K562 (cell line): ENCODE results near the gene TLX2. TPM values are rescaled to one million over a fixed set of nuclear protein-coding genes. Genes with fewer than 3 reads are reported as not detected.

Source experiments
- CCAR2 ChIP-seq: fragments of 200-400 bp; formaldehyde crosslinking; IDR thresholded peaks from 2 replicates; pipeline ENCODE4 v1.6.1; 2017; ENCODE audit warnings: mild to moderate bottlenecking, low read depth, low read length
- EHMT2 ChIP-seq: fragments of 450-650 bp; IDR thresholded peaks from 2 replicates; pipeline ENCODE4 v1.6.1; 2018; ENCODE audit warnings: antibody characterized with exemption
- KDM4B ChIP-seq, 2 experiments: fragments of 450-650 bp in 1 of 2; sonication (generic) in 1 of 2; IDR thresholded peaks; 2 replicates each; pipeline ENCODE4 v1.6.1; 2016 to 2017; ENCODE audit warnings: borderline replicate concordance in 2 of 2, antibody characterized with exemption in 1 of 2, low read depth in 1 of 2, mild to moderate bottlenecking in 1 of 2
- KLF10 ChIP-seq: fragments of 250-450 bp; sonication (Bioruptor Pico); IDR thresholded peaks from 2 replicates; pipeline ENCODE4 v1.6.1; 2021; ENCODE audit warnings: matching md5 sums
- NBN ChIP-seq: fragments of 450-650 bp; IDR thresholded peaks from 2 replicates; pipeline ENCODE4 v1.6.1; 2016; ENCODE audit warnings: low read depth, mild to moderate bottlenecking
- NFYB ChIP-seq: IDR thresholded peaks from 2 replicates; pipeline ENCODE4 v1.6.1; 2011; ENCODE audit warnings: mild to moderate bottlenecking, moderate library complexity; ENCODE audit not compliant: insufficient read length; ENCODE audit errors: extremely low read depth
- PML ChIP-seq: IDR thresholded peaks from 2 replicates; pipeline ENCODE4 v1.6.1; 2012; ENCODE audit warnings: low read length, inconsistent platforms
- SREBF2 ChIP-seq: sonication (generic); formaldehyde crosslinking; IDR thresholded peaks from 2 replicates; pipeline ENCODE4 v1.4.0; 2020; ENCODE audit warnings: mild to moderate bottlenecking, missing genetic modification reagents
- ZNF12 ChIP-seq: sonication (generic); formaldehyde crosslinking; IDR thresholded peaks from 2 replicates; pipeline ENCODE4 v1.4.0; 2020; ENCODE audit warnings: mild to moderate bottlenecking, missing genetic modification reagents
- ZNF140 ChIP-seq: fragments of 250-450 bp; sonication (Bioruptor Pico); IDR thresholded peaks from 2 replicates; pipeline ENCODE4 v1.8.0; 2021; ENCODE audit warnings: moderate library complexity, mild to moderate bottlenecking, inconsistent platforms
- ZNF589 ChIP-seq: fragments of 200-800 bp; sonication (Bioruptor generic); IDR thresholded peaks from 2 replicates; pipeline ENCODE4 v1.6.1; 2016; ENCODE audit warnings: low read depth, missing genetic modification characterization, missing compliant biosample characterization
- ZNF75A ChIP-seq: fragments of 450-650 bp; formaldehyde crosslinking; IDR thresholded peaks from 2 replicates; pipeline ENCODE4 v1.4.0; 2020; ENCODE audit warnings: mild to moderate bottlenecking
- polyA plus RNA-seq, 8 experiments: library from polyadenylated mRNA; depleted of rRNA in 4 of 8; stranded (reverse) in 5 of 8; unstranded in 3 of 8; fragments of >200 nt; fragmentation: Nextera tagmentation in 2 of 8; fragmentation: Illumina TruSeq in 1 of 8; extraction: Ambion mirVana in 2 of 8; extraction: Trizol in 1 of 8; gene quantifications; 2 replicates each; pipeline versions ENCODE4 v1.2.1 to v1.2.3, GENCODE V29; 2011 to 2014; ENCODE audit warnings: inconsistent platforms in 1 of 8, missing spikeins in 1 of 8
- total RNA-seq, 7 experiments: library from RNA; depleted of rRNA in 6 of 7; stranded (reverse); fragments of >200 nt in 6 of 7; fragmentation: Illumina TruSeq in 2 of 7; extraction: Trizol in 2 of 7; gene quantifications; 2 replicates each; pipeline versions ENCODE4 v1.2.1 to v1.2.3, GENCODE V29; 2011 to 2021; ENCODE audit warnings: low replicate concordance in 1 of 7
- TF ChIP-seq, protein P1 (sequence below): fragments of 450-650 bp; formaldehyde crosslinking; IDR thresholded peaks from 2 replicates; pipeline ENCODE4 v1.4.0; 2020; ENCODE audit warnings: mild to moderate bottlenecking, moderate library complexity
- TF ChIP-seq, protein P2 (sequence below), 2 experiments: fragments of 250-450 bp in 1 of 2; fragments of 450-650 bp in 1 of 2; sonication (Bioruptor Pico) in 1 of 2; IDR thresholded peaks; 2 replicates each; pipeline versions ENCODE4 v1.6.1 to v1.8.0; 2016 to 2021; ENCODE audit warnings: mild to moderate bottlenecking in 2 of 2, moderate library complexity in 2 of 2, missing compliant biosample characterization in 1 of 2, missing genetic modification characterization in 1 of 2
- TF ChIP-seq, protein P3 (sequence below): fragments of 250-450 bp; sonication (Bioruptor Pico); IDR thresholded peaks from 2 replicates; pipeline ENCODE4 v1.5.0; 2020; ENCODE audit warnings: mild to moderate bottlenecking, borderline replicate concordance
- TF ChIP-seq, protein P4 (sequence below), 3 experiments: fragments of 200-800 bp in 1 of 3; fragments of 250-450 bp in 1 of 3; fragments of 450-650 bp in 1 of 3; sonication (Bioruptor Pico) in 1 of 3; sonication (Bioruptor generic) in 1 of 3; formaldehyde crosslinking in 1 of 3; IDR thresholded peaks; 2 replicates each; pipeline versions ENCODE4 v1.6.1 to v1.8.0; 2016 to 2022; ENCODE audit warnings: mild to moderate bottlenecking in 2 of 3, missing genetic modification characterization in 2 of 3, missing compliant biosample characterization in 1 of 3, moderate library complexity in 1 of 3
- TF ChIP-seq, protein P5 (sequence below): sonication (generic); formaldehyde crosslinking; IDR thresholded peaks from 2 replicates; pipeline ENCODE4 v1.8.1; 2022; ENCODE audit warnings: missing genetic modification reagents

The TLX2 gene
- total and polyA plus RNA-seq, 9 of the 15 experiments (the other 6 are each of a cell fraction or from before 2014, with no cell fraction given): not detected

DNA sequence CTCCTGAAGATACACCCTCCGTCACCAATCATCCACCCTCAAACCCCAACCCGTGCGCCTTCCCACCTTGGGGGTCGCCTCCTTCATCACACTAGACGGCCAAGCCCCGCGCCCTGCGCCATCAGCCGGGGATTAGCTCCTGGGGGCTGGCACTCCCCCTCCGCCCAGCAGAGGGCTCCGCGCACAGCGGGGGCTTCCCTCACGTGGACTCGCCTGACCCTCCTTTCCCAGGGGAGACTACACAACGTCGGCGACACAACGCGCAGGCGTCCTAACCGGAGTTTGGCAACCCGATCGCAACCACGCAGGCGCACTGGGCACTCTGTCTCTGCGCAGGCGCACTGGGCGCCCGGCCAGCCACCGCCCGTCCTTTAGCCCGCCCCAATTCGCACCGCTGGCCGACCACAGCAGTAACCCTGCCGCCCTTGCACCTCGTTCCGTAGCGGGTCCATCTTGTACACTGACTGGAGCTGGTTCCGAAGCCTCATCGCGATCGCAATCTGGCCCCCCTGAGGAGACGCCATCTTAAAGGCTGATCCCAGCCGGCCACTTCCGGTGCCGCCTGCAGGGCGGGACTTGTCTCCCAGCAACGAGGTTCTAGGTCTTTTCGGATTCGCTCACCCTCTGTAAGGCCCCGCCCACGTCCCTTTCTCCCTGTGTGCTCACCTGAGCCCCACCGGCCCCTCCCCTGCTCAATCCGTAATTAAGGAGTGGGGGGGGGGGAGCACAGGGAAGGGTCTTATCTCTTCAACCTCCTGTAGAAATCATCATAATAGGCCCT is 6.9 kb upstream of the TLX2 start, which contains the start of gene PCGF1 (continued):
- peak; percentile 12 for TF ChIP-seq NFYB
- TF ChIP-seq, protein P1, sequence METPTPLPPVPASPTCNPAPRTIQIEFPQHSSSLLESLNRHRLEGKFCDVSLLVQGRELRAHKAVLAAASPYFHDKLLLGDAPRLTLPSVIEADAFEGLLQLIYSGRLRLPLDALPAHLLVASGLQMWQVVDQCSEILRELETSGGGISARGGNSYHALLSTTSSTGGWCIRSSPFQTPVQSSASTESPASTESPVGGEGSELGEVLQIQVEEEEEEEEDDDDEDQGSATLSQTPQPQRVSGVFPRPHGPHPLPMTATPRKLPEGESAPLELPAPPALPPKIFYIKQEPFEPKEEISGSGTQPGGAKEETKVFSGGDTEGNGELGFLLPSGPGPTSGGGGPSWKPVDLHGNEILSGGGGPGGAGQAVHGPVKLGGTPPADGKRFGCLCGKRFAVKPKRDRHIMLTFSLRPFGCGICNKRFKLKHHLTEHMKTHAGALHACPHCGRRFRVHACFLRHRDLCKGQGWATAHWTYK: no peak; the same call in 1 of the 2 replicates
- no peak for TF ChIP-seq KLF10 (CRISPR knock-in tag)
- TF ChIP-seq, protein P2, sequence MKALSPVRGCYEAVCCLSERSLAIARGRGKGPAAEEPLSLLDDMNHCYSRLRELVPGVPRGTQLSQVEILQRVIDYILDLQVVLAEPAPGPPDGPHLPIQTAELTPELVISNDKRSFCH (CRISPR knock-in tag; IDR thresholded peaks at IDR 0.05): no peak
- TF ChIP-seq, protein P2 (tag; IDR thresholded peaks at IDR 0.05): no peak
- TF ChIP-seq ZNF140 (CRISPR knock-in tag): no peak
- TF ChIP-seq SREBF2 (CRISPR knock-in tag): no peak
- no peak; the same call in 1 of the 2 replicates for TF ChIP-seq ZNF12 (CRISPR knock-in tag)
- 0 out of 2 replicates have a peak, but pooled peaks have one; percentile 22 for TF ChIP-seq NBN
- TF ChIP-seq PML: 0 out of 2 replicates have a peak, but pooled peaks have one; percentile 15
- TF ChIP-seq EHMT2: no peak
- TF ChIP-seq, protein P3, sequence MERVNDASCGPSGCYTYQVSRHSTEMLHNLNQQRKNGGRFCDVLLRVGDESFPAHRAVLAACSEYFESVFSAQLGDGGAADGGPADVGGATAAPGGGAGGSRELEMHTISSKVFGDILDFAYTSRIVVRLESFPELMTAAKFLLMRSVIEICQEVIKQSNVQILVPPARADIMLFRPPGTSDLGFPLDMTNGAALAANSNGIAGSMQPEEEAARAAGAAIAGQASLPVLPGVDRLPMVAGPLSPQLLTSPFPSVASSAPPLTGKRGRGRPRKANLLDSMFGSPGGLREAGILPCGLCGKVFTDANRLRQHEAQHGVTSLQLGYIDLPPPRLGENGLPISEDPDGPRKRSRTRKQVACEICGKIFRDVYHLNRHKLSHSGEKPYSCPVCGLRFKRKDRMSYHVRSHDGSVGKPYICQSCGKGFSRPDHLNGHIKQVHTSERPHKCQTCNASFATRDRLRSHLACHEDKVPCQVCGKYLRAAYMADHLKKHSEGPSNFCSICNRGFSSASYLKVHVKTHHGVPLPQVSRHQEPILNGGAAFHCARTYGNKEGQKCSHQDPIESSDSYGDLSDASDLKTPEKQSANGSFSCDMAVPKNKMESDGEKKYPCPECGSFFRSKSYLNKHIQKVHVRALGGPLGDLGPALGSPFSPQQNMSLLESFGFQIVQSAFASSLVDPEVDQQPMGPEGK: no peak
- no peak for TF ChIP-seq ZNF75A (CRISPR knock-in tag)
- TF ChIP-seq KDM4B (IDR thresholded peaks at IDR 0.05; ENCODE audit: borderline replicate concordance in 2 of 2, low read depth in 1 of 2): 0 out of 4 replicates have a peak, but pooled peaks of 1 of the 2 experiments have one; percentile 68
- TF ChIP-seq, protein P4, sequence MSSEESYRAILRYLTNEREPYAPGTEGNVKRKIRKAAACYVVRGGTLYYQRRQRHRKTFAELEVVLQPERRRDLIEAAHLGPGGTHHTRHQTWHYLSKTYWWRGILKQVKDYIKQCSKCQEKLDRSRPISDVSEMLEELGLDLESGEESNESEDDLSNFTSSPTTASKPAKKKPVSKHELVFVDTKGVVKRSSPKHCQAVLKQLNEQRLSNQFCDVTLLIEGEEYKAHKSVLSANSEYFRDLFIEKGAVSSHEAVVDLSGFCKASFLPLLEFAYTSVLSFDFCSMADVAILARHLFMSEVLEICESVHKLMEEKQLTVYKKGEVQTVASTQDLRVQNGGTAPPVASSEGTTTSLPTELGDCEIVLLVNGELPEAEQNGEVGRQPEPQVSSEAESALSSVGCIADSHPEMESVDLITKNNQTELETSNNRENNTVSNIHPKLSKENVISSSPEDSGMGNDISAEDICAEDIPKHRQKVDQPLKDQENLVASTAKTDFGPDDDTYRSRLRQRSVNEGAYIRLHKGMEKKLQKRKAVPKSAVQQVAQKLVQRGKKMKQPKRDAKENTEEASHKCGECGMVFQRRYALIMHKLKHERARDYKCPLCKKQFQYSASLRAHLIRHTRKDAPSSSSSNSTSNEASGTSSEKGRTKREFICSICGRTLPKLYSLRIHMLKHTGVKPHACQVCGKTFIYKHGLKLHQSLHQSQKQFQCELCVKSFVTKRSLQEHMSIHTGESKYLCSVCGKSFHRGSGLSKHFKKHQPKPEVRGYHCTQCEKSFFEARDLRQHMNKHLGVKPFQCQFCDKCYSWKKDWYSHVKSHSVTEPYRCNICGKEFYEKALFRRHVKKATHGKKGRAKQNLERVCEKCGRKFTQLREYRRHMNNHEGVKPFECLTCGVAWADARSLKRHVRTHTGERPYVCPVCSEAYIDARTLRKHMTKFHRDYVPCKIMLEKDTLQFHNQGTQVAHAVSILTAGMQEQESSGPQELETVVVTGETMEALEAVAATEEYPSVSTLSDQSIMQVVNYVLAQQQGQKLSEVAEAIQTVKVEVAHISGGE (CRISPR knock-in tag; IDR thresholded peaks at IDR 0.05): peak in 1 of 3 experiments; percentile 48; a peak in 1 of 6 replicates
- TF ChIP-seq ZNF589 (CRISPR knock-in tag): no peak
- TF ChIP-seq, protein P5, sequence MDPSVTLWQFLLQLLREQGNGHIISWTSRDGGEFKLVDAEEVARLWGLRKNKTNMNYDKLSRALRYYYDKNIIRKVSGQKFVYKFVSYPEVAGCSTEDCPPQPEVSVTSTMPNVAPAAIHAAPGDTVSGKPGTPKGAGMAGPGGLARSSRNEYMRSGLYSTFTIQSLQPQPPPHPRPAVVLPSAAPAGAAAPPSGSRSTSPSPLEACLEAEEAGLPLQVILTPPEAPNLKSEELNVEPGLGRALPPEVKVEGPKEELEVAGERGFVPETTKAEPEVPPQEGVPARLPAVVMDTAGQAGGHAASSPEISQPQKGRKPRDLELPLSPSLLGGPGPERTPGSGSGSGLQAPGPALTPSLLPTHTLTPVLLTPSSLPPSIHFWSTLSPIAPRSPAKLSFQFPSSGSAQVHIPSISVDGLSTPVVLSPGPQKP (CRISPR knock-in tag): no peak
- no peak for TF ChIP-seq CCAR2
